SK-N-SH treated with all-trans-retinoic acid at 6 μM for 48 hours (cell line): ENCODE data around the gene SRPRA.

ENCODE experiments used
- ATAC-seq: fragments of 200-7000 bp; cut with Tn5 transposase; 3 replicates; pipeline ENCODE4 v1.9.1; 2020; ENCODE audit warnings: mild to moderate bottlenecking, moderate library complexity
- ARNTL ChIP-seq: fragments of 450-650 bp; formaldehyde crosslinking; IDR thresholded peaks from 2 replicates; pipeline ENCODE4 v1.5.0; 2020; ENCODE audit warnings: low read depth, mild to moderate bottlenecking, moderate library complexity, borderline replicate concordance
- CSDC2 ChIP-seq: fragments of 250-450 bp; sonication (Bioruptor Pico); IDR thresholded peaks from 2 replicates; pipeline ENCODE4 v1.5.0; 2020; ENCODE audit warnings: mild to moderate bottlenecking, moderate library complexity
- CSRNP3 ChIP-seq: fragments of 250-450 bp; sonication (Bioruptor Pico); IDR thresholded peaks from 2 replicates; pipeline ENCODE4 v1.5.1; 2021; ENCODE audit warnings: mild to moderate bottlenecking, moderate library complexity
- ESRRG ChIP-seq: fragments of 250-450 bp; sonication (Bioruptor Pico); IDR thresholded peaks from 2 replicates; pipeline ENCODE4 v1.6.1; 2021; ENCODE audit warnings: mild to moderate bottlenecking
- GLIS3 ChIP-seq: fragments of 250-450 bp; sonication (Bioruptor Pico); IDR thresholded peaks from 2 replicates; pipeline ENCODE4 v1.5.0; 2020; ENCODE audit warnings: mild to moderate bottlenecking, moderate library complexity
- ISL1 ChIP-seq: fragments of 250-450 bp; sonication (Bioruptor Pico); IDR thresholded peaks from 2 replicates; pipeline ENCODE4 v2.1.2; 2022; ENCODE audit warnings: mild to moderate bottlenecking, moderate library complexity
- OSR1 ChIP-seq: fragments of 250-450 bp; sonication (Bioruptor Pico); IDR thresholded peaks from 2 replicates; pipeline ENCODE4 v1.8.0; 2022; ENCODE audit warnings: moderate library complexity, mild to moderate bottlenecking, inconsistent platforms
- PATZ1 ChIP-seq: fragments of 250-450 bp; sonication (Bioruptor Pico); IDR thresholded peaks from 2 replicates; pipeline ENCODE4 v1.8.0; 2020; ENCODE audit warnings: mild to moderate bottlenecking, moderate library complexity, borderline replicate concordance
- POU6F1 ChIP-seq: fragments of 250-450 bp; sonication (Bioruptor Pico); IDR thresholded peaks from 2 replicates; pipeline ENCODE4 v1.8.0; 2021; ENCODE audit warnings: low read depth, mild to moderate bottlenecking, moderate library complexity, borderline replicate concordance
- PPARA ChIP-seq: fragments of 250-450 bp; sonication (Bioruptor Pico); IDR thresholded peaks from 2 replicates; pipeline ENCODE4 v1.5.0; 2020; ENCODE audit warnings: mild to moderate bottlenecking, borderline replicate concordance
- RARB ChIP-seq: fragments of 250-450 bp; sonication (Bioruptor Pico); IDR thresholded peaks from 2 replicates; pipeline ENCODE4 v1.8.0; 2021; ENCODE audit warnings: mild to moderate bottlenecking, moderate library complexity
- TCF4 ChIP-seq: fragments of 250-450 bp; sonication (Bioruptor Pico); IDR thresholded peaks from 2 replicates; pipeline ENCODE4 v1.8.0; 2021; ENCODE audit warnings: mild to moderate bottlenecking, moderate library complexity, borderline replicate concordance
- TOX ChIP-seq: fragments of 250-450 bp; sonication (Bioruptor Pico); IDR thresholded peaks from 2 replicates; pipeline ENCODE4 v1.8.0; 2021; ENCODE audit warnings: mild to moderate bottlenecking, moderate library complexity, borderline replicate concordance
- TSHZ2 ChIP-seq: fragments of 250-450 bp; sonication (Bioruptor Pico); IDR thresholded peaks from 2 replicates; pipeline ENCODE4 v1.5.0; 2020; ENCODE audit warnings: mild to moderate bottlenecking, moderate library complexity
- ZC3H10 ChIP-seq: fragments of 250-450 bp; sonication (Bioruptor Pico); IDR thresholded peaks from 2 replicates; pipeline ENCODE4 v1.5.1; 2021; ENCODE audit warnings: mild to moderate bottlenecking, moderate library complexity
- ZFP3 ChIP-seq: fragments of 250-450 bp; sonication (Bioruptor Pico); IDR thresholded peaks from 2 replicates; pipeline ENCODE4 v1.5.0; 2020; ENCODE audit warnings: mild to moderate bottlenecking, moderate library complexity
- ZFP30 ChIP-seq: fragments of 450-650 bp; formaldehyde crosslinking; IDR thresholded peaks from 2 replicates; pipeline ENCODE4 v1.5.0; 2022; ENCODE audit warnings: mild to moderate bottlenecking, moderate library complexity
- ZNF565 ChIP-seq: fragments of 450-650 bp; formaldehyde crosslinking; conservative IDR thresholded peaks from 2 replicates; pipeline ENCODE4 v1.5.0; 2020; ENCODE audit warnings: low read depth, mild to moderate bottlenecking, moderate library complexity
- ZNF70 ChIP-seq: fragments of 450-650 bp; formaldehyde crosslinking; IDR thresholded peaks from 2 replicates; pipeline ENCODE4 v1.5.0; 2020; ENCODE audit warnings: mild to moderate bottlenecking, moderate library complexity
- ZNF8 ChIP-seq: fragments of 450-650 bp; formaldehyde crosslinking; IDR thresholded peaks from 2 replicates; pipeline ENCODE4 v1.5.0; 2020; ENCODE audit warnings: mild to moderate bottlenecking, moderate library complexity

SRPRA gene

GRCh38 chr11:126246636-126247035 lies 22.1 kb downstream of the SRPRA start:
- TF ChIP-seq TOX (CRISPR knock-in tag) = no peak
- TF ChIP-seq ZC3H10 = no peak
- TF ChIP-seq TCF4 = no peak
- TF ChIP-seq PPARA = no peak
- no peak for TF ChIP-seq ARNTL
- TF ChIP-seq CSRNP3 (CRISPR knock-in tag) = no peak
- TF ChIP-seq ZFP30 = no peak
- no peak for ATAC-seq

GRCh38 chr11:126233391-126233790 lies 35.3 kb downstream of the SRPRA start:
- TF ChIP-seq PPARA (no peak), TCF4 (no peak)
- no peak for ATAC-seq

- ATAC-seq = no peak
- TF ChIP-seq ZNF565 (CRISPR knock-in tag) (no peak), RARB (CRISPR knock-in tag) (no peak), ARNTL (no peak)
Observed at GRCh38 chr11:126232683-126233082, 36.0 kb downstream of the SRPRA start.

GRCh38 chr11:126231725-126232459 lies 36.8 kb downstream of the SRPRA start:
- TF ChIP-seq ZNF8 (no peak), ISL1 (peak; percentile 13; the same call in 1 of the 2 replicates)
- no peak for ATAC-seq

- peak; percentile 32; the same call in 1 of the 3 replicates for ATAC-seq
- no peak for TF ChIP-seq ZFP3 (CRISPR knock-in tag)
- no peak for TF ChIP-seq ARNTL
- TF ChIP-seq TOX (CRISPR knock-in tag) = no peak
- no peak for TF ChIP-seq ISL1
- no peak for TF ChIP-seq ZC3H10
- TF ChIP-seq ESRRG (CRISPR knock-in tag) = no peak
Observed at GRCh38 chr11:126229858-126230540, 38.7 kb downstream of the SRPRA start.

GRCh38 chr11:126226334-126227084 lies 42.2 kb downstream of the SRPRA start:
- ATAC-seq = no peak
- TF ChIP-seq ZFP30 (no peak), PATZ1 (CRISPR knock-in tag) (no peak), CSDC2 (CRISPR knock-in tag) (no peak), CSRNP3 (CRISPR knock-in tag) (no peak), ISL1 (no peak), PPARA (no peak), ZFP3 (CRISPR knock-in tag) (no peak), TSHZ2 (CRISPR knock-in tag) (no peak), ESRRG (CRISPR knock-in tag) (no peak), OSR1 (no peak), POU6F1 (CRISPR knock-in tag) (no peak), ZC3H10 (no peak), ZNF565 (CRISPR knock-in tag) (no peak), GLIS3 (no peak), ZNF70 (CRISPR knock-in tag) (no peak)
